ENCODE data around the gene CD300LD.

CD300LD gene

GRCh38 chr17:74568106-74568873 lies 23.8 kb downstream of the CD300LD start:
- no peak for TF ChIP-seq CTCF (IDR thresholded peaks at IDR 0.05; ENCODE audit: extremely low read depth, insufficient read depth, missing control alignments)
- DNase-seq (ENCODE audit: low spot score) = no peak
- in situ Hi-C loops (cut with MboI; ENCODE audit: low pct_unique_long_range_greater_than_20kb, low sequenced_read_pairs, unreplicated experiment) = no loop called here

GRCh38 chr17:74567397-74567796 lies 24.7 kb downstream of the CD300LD start, which contains the start of gene CD300H:
Gene CD300H (minus strand): TSS chr17:74567509.
- TF ChIP-seq CTCF (IDR thresholded peaks at IDR 0.05; ENCODE audit: extremely low read depth, insufficient read depth, missing control alignments) = no peak
- in situ Hi-C loops (cut with MboI; ENCODE audit: low pct_unique_long_range_greater_than_20kb, low sequenced_read_pairs, unreplicated experiment) = no loop called here
- no peak for DNase-seq (ENCODE audit: low spot score)

- peak; percentile 50 for DNase-seq (ENCODE audit: low spot score)
- TF ChIP-seq CTCF (IDR thresholded peaks at IDR 0.05; ENCODE audit: extremely low read depth, insufficient read depth, missing control alignments) = peak; percentile 87
- in situ Hi-C loops (cut with MboI; ENCODE audit: low pct_unique_long_range_greater_than_20kb, low sequenced_read_pairs, unreplicated experiment) = no loop called here
Observed at GRCh38 chr17:74566132-74566753, 25.8 kb downstream of the CD300LD start.

DNA sequence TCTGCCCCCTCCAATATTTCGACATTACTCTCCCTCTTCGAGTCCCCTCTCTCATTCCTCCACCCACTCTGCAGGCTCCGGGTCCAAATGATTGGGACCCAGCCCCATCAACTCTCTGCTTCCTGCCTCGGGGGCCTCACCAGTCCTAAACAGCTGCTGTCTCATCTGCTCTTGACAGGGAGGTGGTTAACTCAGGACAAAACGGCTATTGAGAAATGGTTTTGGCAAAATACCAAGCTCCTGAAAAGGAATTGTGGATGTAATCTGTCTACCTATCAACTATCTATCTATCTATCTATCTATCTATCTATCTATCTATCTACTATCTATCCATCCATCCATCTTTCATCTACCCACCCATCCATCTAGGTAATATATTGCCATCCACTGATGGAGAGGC lies 27.0 kb downstream of the CD300LD start:
- no peak for DNase-seq (ENCODE audit: low spot score)
- in situ Hi-C loops (cut with MboI; ENCODE audit: low pct_unique_long_range_greater_than_20kb, low sequenced_read_pairs, unreplicated experiment) = no loop called here
- no peak for TF ChIP-seq CTCF (IDR thresholded peaks at IDR 0.05; ENCODE audit: extremely low read depth, insufficient read depth, missing control alignments)

GRCh38 chr17:74563358-74563757 lies 28.7 kb downstream of the CD300LD start:
- no peak for DNase-seq (ENCODE audit: low spot score)
- TF ChIP-seq CTCF (IDR thresholded peaks at IDR 0.05; ENCODE audit: extremely low read depth, insufficient read depth, missing control alignments) = no peak
- in situ Hi-C loops (cut with MboI; ENCODE audit: low pct_unique_long_range_greater_than_20kb, low sequenced_read_pairs, unreplicated experiment) = no loop called here

GRCh38 chr17:74561586-74561985 lies 30.5 kb downstream of the CD300LD start:
- no peak for TF ChIP-seq CTCF (IDR thresholded peaks at IDR 0.05; ENCODE audit: extremely low read depth, insufficient read depth, missing control alignments)
- in situ Hi-C loops (cut with MboI; ENCODE audit: low pct_unique_long_range_greater_than_20kb, low sequenced_read_pairs, unreplicated experiment) = no loop called here
- no peak for DNase-seq (ENCODE audit: low spot score)
